HG03378 (cell line): ENCODE results near the gene DUSP7.

Experiments used
- ATAC-seq: cut with Tn5 transposase; IDR thresholded peaks from one replicate; pipeline ENCODE4 v1.9.1; 2021; ENCODE audit warnings: mild to moderate bottlenecking, moderate library complexity; ENCODE audit not compliant: unreplicated experiment

The DUSP7 gene

GRCh38 chr3:52086976-52087663, 30.7 kb upstream of the DUSP7 start:
- no peak for ATAC-seq

DNA sequence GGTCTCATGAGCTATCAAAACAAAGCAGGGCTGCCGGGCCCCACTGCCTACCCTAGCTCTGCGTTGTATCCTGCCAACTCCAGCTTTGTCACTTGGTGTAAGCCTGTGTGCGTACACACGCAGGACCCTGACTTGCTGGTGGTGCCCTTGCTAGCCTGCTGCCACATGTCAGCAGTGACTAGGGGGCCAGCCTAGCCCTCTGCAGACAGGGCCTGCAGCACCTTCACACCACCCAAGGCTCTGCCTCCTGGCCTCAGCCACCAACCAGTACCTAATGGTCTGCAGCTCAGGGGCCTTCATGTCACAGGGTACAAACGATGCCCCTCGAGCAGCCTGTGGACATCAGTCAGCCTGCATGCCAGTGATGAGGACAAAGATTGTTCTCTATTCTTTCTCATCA, 30.1 kb upstream of the DUSP7 start:
- no peak for ATAC-seq

GRCh38 chr3:52085681-52086282, 29.4 kb upstream of the DUSP7 start:
- no peak for ATAC-seq

GRCh38 chr3:52084954-52085680, 28.7 kb upstream of the DUSP7 start:
- no peak for ATAC-seq

DNA sequence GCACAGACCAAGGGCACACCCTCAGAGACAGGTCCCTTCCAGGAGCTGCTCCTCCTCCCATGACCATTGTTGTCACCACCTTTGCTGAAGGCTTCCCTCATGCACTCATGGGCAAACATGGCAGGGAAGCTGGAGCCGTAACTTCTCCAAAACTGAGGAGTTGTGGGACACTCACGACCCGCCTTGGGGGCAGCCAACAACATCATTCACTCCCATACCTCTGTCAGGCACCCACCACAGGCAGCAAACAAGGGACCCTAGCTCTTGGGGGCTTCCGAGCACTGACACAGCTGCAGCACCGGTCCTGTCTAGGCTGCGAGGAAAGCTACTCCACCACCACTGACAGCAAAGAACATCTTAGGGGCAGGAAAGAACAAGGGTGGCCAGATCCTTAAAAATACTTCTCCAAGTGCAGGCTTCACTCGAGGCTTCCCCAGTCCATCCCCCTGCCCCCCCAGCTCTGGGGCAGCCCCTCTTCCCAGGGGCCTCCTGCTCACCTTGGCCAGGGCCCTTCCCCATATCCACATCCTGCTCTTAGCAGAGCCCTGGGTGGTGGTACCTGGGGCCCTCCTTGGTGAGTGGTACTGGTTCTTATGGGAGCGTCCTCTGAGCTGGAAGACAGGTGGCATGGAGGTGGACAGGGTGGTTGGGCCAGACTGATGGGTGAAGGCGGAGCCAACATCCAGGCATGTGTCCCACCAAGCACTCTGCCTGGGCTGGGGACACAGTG, 28.0 kb upstream of the DUSP7 start:
- no peak for ATAC-seq

DNA sequence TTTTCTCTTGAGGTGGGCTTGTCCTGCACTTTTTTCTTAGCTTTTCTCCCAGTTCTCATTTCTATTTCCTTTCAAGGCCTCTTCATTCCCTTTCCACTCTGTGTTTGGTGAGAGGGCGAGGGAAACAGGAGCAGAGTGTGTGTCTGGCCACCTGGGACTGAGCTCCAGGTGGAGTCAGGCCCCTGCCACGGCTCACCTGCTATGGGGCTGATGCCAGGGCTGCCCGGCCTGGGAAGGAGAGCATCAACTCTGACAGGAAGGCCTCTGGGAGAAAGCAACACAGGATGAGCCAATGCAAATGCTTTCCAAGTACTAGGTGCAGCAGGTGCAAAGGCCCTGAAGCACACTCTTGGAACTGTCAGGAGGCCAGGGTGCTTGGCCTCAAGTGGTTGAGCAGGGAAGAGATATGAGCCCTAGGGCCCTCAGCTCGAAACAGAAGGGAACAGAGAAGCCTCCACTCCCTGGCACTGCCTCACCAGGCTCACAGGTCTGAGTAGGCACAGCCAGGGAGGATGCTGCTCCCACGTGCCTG, 27.3 kb upstream of the DUSP7 start:
- ATAC-seq = no peak

DNA sequence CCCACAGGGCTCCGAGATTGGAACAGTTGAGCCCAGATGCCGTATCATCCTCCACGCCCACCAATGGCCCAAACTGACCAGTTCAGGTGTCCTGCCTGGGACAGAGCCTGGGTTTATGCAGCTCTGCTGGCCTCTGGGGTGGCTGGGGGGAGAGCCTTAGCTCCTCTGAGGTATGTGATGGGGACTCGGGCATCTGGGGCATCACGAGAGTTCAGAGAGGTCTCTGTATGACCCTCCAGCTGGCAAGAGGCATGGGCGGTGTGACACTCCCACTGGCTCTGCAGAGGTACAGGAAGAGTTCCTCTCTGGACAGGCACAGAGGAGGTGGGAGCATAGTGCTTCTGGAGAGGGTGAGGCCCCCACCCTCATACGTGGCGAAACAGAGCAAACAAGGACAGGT, 26.6 kb upstream of the DUSP7 start:
- ATAC-seq = no peak

- ATAC-seq = no peak
These were observed 24.7 kb upstream of the DUSP7 start for GRCh38 chr3:52080830-52081719.

GRCh38 chr3:52079958-52080357, 23.6 kb upstream of the DUSP7 start:
- no peak for ATAC-seq

GRCh38 chr3:52078781-52079560, 22.6 kb upstream of the DUSP7 start:
- ATAC-seq = no peak

GRCh38 chr3:52077925-52078324, 21.6 kb upstream of the DUSP7 start:
- no peak for ATAC-seq

GRCh38 chr3:52076896-52077780, 20.8 kb upstream of the DUSP7 start:
- no peak for ATAC-seq

DNA sequence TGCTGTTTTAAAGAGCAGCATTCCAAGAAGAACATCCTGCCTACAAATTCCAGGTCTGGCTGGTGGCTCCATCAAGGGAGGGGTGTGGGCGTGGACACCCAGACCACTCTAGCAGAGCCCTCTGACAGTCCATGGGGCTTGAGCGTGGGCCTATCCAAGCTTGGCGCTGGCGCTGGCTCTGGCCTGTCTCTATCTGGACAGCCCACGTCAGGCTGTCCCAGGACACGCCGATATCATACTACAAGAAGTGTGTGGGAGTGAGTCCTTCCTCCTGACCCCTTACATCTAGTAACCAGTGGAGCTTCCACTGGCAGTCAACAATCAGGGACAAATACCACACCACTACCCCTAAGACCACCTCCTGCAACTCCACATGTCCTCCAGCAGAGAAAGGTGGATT, 17.1 kb upstream of the DUSP7 start:
- no peak for ATAC-seq

DNA sequence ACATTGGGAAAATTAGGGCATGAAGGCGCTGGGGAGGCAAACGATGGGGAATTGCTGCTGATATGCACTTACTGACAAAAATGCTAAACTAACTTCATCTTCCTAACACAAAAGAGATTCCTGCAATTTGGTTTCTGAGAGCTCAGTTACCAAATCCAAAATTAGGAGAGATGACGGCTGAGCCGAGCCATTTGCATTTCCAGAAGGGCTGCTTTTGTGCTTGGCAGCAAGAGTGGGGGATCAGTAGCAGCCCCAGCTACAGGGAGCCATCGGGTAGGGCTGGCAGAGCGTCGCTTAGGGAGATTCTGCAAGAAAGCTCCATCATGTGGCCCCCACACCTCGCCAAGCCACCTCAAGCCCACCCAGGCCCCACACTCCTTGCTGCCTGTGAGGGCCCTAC, 16.1 kb upstream of the DUSP7 start:
- no peak for ATAC-seq

GRCh38 chr3:52072020-52072419, 15.6 kb upstream of the DUSP7 start:
- ATAC-seq = no peak

- ATAC-seq = no peak
These were observed 14.6 kb upstream of the DUSP7 start for GRCh38 chr3:52070724-52071621.

DNA sequence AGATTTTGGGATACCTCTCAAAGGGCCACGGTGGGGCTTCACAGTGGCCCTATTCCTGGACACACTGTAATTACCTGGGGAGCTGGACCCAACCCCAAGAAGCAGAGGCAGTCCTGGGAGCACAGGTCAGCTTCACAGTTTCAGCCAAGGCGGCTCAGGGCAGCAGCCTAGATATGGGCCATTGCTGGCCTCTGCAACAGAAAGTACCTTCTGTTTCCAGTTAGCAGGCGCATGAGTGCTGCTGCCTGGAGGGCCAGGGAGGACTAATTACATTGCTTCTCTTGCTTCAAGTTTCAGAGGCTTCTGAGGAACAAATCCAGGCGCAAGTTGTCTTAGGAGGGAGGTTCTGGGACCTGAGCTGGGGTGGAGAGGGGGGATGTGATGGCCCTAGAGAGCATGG, 13.5 kb upstream of the DUSP7 start:
- ATAC-seq = no peak

- ATAC-seq = no peak
These were observed 12.8 kb upstream of the DUSP7 start for GRCh38 chr3:52069135-52069534.
